H9 (cell line): ENCODE results near the gene EXOG. TPM values are rescaled to one million over a fixed set of nuclear protein-coding genes. Genes with fewer than 3 reads are reported as not detected.
A peak's percentile ranks its signal among the peaks of the same experiment; 100 is the strongest.

Experiments used
- DNase-seq: peaks from one replicate; pipeline ENCODE4 v3.0.0-alpha.2; 2017
- H2AFZ ChIP-seq: one replicate; pipeline ENCODE4 v1.6.1; 2013; ENCODE audit warnings: mild to moderate bottlenecking, low read length, control low read depth, moderate library complexity
- H2AK5ac ChIP-seq: 2 replicates; pipeline ENCODE4 v1.6.1; 2013; ENCODE audit warnings: low read length, control low read depth, mixed read lengths; ENCODE audit not compliant: insufficient read length
- H2BK120ac ChIP-seq: one replicate; pipeline ENCODE4 v1.6.1; 2013; ENCODE audit warnings: low read depth, mild to moderate bottlenecking, low read length, control low read depth, inconsistent platforms; ENCODE audit not compliant: poor library complexity, severe bottlenecking
- H2BK12ac ChIP-seq: 2 replicates; pipeline ENCODE4 v1.6.1; 2013; ENCODE audit warnings: low read length, control low read depth, mixed read lengths, low read depth; ENCODE audit not compliant: insufficient read length
- H2BK15ac ChIP-seq: 2 replicates; pipeline ENCODE4 v1.6.1; 2013; ENCODE audit warnings: low read depth, low read length, control low read depth
- H2BK20ac ChIP-seq: one replicate; pipeline ENCODE4 v1.6.1; 2013; ENCODE audit warnings: low read depth, mild to moderate bottlenecking, low read length, control low read depth, inconsistent platforms; ENCODE audit not compliant: poor library complexity, severe bottlenecking
- H2BK5ac ChIP-seq: 2 replicates; pipeline ENCODE4 v1.6.1; 2013; ENCODE audit warnings: low read length, control low read depth, mixed read lengths; ENCODE audit not compliant: insufficient read length
- H3K14ac ChIP-seq: 2 replicates; pipeline ENCODE4 v1.6.1; 2013; ENCODE audit warnings: low read length, control low read depth; ENCODE audit not compliant: insufficient read depth
- H3K18ac ChIP-seq: 2 replicates; pipeline ENCODE4 v1.6.1; 2013; ENCODE audit warnings: low read depth, mild to moderate bottlenecking, mixed read lengths, low read length, control low read depth; ENCODE audit not compliant: insufficient read length
- H3K23ac ChIP-seq: 2 replicates; pipeline ENCODE4 v1.6.1; 2013; ENCODE audit warnings: low read length, control low read depth, mixed read lengths, low read depth; ENCODE audit not compliant: insufficient read length
- H3K23me2 ChIP-seq: 2 replicates; pipeline ENCODE4 v1.6.1; 2013; ENCODE audit warnings: low read depth, mild to moderate bottlenecking, mixed read lengths, low read length, control low read depth; ENCODE audit not compliant: insufficient read length, poor library complexity, severe bottlenecking
- H3K27ac ChIP-seq: 2 replicates; pipeline ENCODE4 v1.5.1; 2013; ENCODE audit warnings: low read length, control low read depth, mixed read lengths, low read depth; ENCODE audit not compliant: insufficient read length
- H3K27me3 ChIP-seq: 2 replicates; pipeline ENCODE4 v1.6.1; 2013; ENCODE audit warnings: low read length, control low read depth, inconsistent platforms; ENCODE audit not compliant: insufficient read depth
- H3K4ac ChIP-seq: 2 replicates; pipeline ENCODE4 v1.6.1; 2013; ENCODE audit warnings: low read depth, mild to moderate bottlenecking, control low read depth, inconsistent platforms, low read length, moderate library complexity
- H3K4me1 ChIP-seq: 2 replicates; pipeline ENCODE4 v1.6.1; 2013; ENCODE audit warnings: low read length, control low read depth, inconsistent platforms; ENCODE audit not compliant: insufficient read depth
- H3K4me2 ChIP-seq: 2 replicates; pipeline ENCODE4 v1.6.1; 2013; ENCODE audit warnings: low read length, control low read depth, mixed read lengths; ENCODE audit not compliant: insufficient read length, insufficient read depth
- H3K56ac ChIP-seq: 2 replicates; pipeline ENCODE4 v1.6.1; 2013; ENCODE audit warnings: low read depth, mild to moderate bottlenecking, mixed read lengths, low read length, control low read depth; ENCODE audit not compliant: insufficient read length
- H3K79me1 ChIP-seq: 2 replicates; pipeline ENCODE4 v1.6.1; 2013; ENCODE audit warnings: low read depth, mild to moderate bottlenecking, moderate library complexity, low read length, control low read depth, inconsistent platforms; ENCODE audit not compliant: insufficient read depth, poor library complexity, severe bottlenecking
- H3K79me2 ChIP-seq: 2 replicates; pipeline ENCODE4 v1.6.1; 2013; ENCODE audit warnings: low read length, control low read depth, inconsistent platforms; ENCODE audit not compliant: insufficient read depth
- H3K9ac ChIP-seq: 2 replicates; pipeline ENCODE4 v1.6.1; 2013; ENCODE audit warnings: low read length, control low read depth, mixed read lengths; ENCODE audit not compliant: insufficient read length; ENCODE audit errors: extremely low read depth
- H3K9me3 ChIP-seq: one replicate; pipeline ENCODE4 v1.6.1; 2013; ENCODE audit warnings: low read depth, low read length, inconsistent platforms; ENCODE audit not compliant: control insufficient read depth
- H3T11ph ChIP-seq: one replicate; pipeline ENCODE4 v1.6.1; 2013; ENCODE audit warnings: mild to moderate bottlenecking, low read length, control low read depth, inconsistent platforms
- H4K20me1 ChIP-seq: one replicate; pipeline ENCODE4 v1.6.1; 2013; ENCODE audit not compliant: control insufficient read depth, insufficient read length, insufficient read depth
- H4K5ac ChIP-seq: 2 replicates; pipeline ENCODE4 v1.6.1; 2013; ENCODE audit warnings: low read depth, mild to moderate bottlenecking, mixed read lengths, low read length, control low read depth; ENCODE audit not compliant: insufficient read length
- H4K8ac ChIP-seq: replicated peaks from 2 replicates; pipeline ENCODE4 v1.6.1; 2013; ENCODE audit warnings: low read length, control low read depth, mixed read lengths, low read depth; ENCODE audit not compliant: insufficient read length
- H4K91ac ChIP-seq: 2 replicates; pipeline ENCODE4 v1.6.1; 2013; ENCODE audit warnings: low read depth, mild to moderate bottlenecking, moderate library complexity, mixed read lengths, low read length, control low read depth; ENCODE audit not compliant: insufficient read length
- H3K27ac Mint-ChIP-seq, 3 experiments: 2 replicates in 2 of 3; 3 replicates in 1 of 3; pipeline ENCODE4 v1.8.0; 2020 to 2021; ENCODE audit warnings: mixed read lengths in 3 of 3, mild to moderate bottlenecking in 1 of 3, moderate library complexity in 1 of 3
- H3K27me3 Mint-ChIP-seq: 2 replicates; pipeline ENCODE4 v1.8.0; 2021; ENCODE audit warnings: low read depth, mild to moderate bottlenecking, moderate library complexity, mixed read lengths
- H3K36me3 Mint-ChIP-seq, 3 experiments: 2 replicates in 2 of 3; 3 replicates in 1 of 3; pipeline ENCODE4 v1.8.0; 2020 to 2021; ENCODE audit warnings: low read depth in 3 of 3, mixed read lengths in 3 of 3; ENCODE audit not compliant: insufficient read depth in 1 of 3
- H3K4me1 Mint-ChIP-seq, 2 experiments: 2 replicates each; pipeline ENCODE4 v1.8.0; 2020; ENCODE audit warnings: mixed read lengths in 2 of 2
- H3K4me3 Mint-ChIP-seq, 2 experiments: 2 replicates in 1 of 2; 3 replicates in 1 of 2; pipeline ENCODE4 v1.8.0; 2020 to 2021; ENCODE audit warnings: mild to moderate bottlenecking in 2 of 2, mixed read lengths in 2 of 2, moderate library complexity in 1 of 2
- H3K9me3 Mint-ChIP-seq, 2 experiments: 2 replicates in 1 of 2; 3 replicates in 1 of 2; pipeline ENCODE4 v1.8.0; 2020; ENCODE audit warnings: mild to moderate bottlenecking in 2 of 2, mixed read lengths in 2 of 2, moderate library complexity in 1 of 2
- WGBS: extraction: QIAGEN DNeasy Blood & Tissue Kit; methylation state at CpG from one replicate; pipeline ENCODE4 v1.1.7; 2013; ENCODE audit warnings: missing lambda C conversion rate, low lambda C conversion rate, mixed read lengths; ENCODE audit not compliant: insufficient read length; ENCODE audit errors: extremely low coverage; 5-methylcytosine and 5-hydroxymethylcytosine counted together
- total RNA-seq: library from RNA; stranded (reverse); gene quantifications from 2 replicates; pipeline ENCODE4 v1.2.1, GENCODE V29; 2021
- TF ChIP-seq, protein P1 (sequence below): fragments of 200-600 bp; sonication (generic); conservative IDR thresholded peaks from 3 replicates; pipeline ENCODE4 v1.8.0; 2021; ENCODE audit warnings: antibody characterized with exemption, mild to moderate bottlenecking

EXOG gene
- total RNA-seq, 1 experiment from 2014 or later, result 14.1 TPM

DNA sequence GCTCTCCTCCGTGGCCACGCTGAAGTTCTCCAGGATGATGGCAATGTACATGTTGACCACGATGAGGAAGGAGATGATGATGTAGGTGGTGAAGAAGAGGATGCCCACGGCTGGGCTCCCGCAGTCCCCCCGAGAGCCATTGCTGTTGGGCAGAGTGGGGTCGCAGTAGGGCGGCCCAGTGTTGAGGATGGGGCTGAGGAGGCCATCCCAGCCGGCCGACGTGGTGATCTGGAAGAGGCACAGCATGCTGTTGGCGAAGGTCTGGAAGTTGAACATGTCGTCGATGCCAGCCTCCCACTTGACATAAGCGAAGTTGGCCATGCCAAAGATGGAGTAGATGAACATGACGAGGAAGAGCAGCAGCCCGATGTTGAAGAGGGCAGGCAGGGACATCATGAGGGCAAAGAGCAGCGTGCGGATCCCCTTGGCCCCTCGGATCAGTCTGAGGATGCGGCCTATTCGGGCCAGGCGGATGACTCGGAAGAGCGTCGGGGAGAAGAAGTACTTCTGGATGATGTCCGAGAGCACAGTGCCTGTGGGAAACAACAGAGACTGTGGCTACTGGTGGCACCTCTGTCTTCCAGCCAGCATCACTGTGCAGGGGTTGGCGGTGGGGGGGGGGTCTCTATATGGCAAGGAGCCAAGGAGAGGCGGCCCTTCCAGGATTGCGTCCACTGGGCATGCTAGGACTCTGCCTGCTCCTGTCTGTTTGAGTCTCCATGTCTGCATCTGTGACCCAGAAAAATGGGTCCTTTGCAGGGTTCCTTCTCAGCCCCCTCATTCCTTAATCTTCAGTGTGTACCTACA lies 55.1 kb downstream of the EXOG start:
- Histone ChIP-seq H2BK15ac (no peak overlapping the region), H3K4me1 (no peaks in the 10 kb centered on the region; the same call in 1 of the 2 replicates), H4K20me1 (no peaks in the 10 kb centered on the region), H3K79me1 (no peaks in the 10 kb centered on the region), H3K18ac (no peak overlapping the region), H3T11ph (no peak overlapping the region), H3K27ac (no peak overlapping the region), H3K14ac (no peak overlapping the region), H2BK120ac (no peak overlapping the region), H3K56ac (no peak overlapping the region), H2BK5ac (no peak overlapping the region), H2AFZ (no peak overlapping the region), H3K79me2 (no peaks in the 10 kb centered on the region), H4K5ac (no peak overlapping the region), H2BK20ac (no peak overlapping the region), H3K9me3 (no peaks in the 10 kb centered on the region), H3K4ac (no peak overlapping the region), H3K4me2 (no peak overlapping the region), H2AK5ac (no peak overlapping the region), H3K9ac (no peak overlapping the region), H4K91ac (no peak overlapping the region), H4K8ac (no peak overlapping the region), H3K23me2 (no peaks in the 10 kb centered on the region), H3K27me3 (no peaks in the 10 kb centered on the region), H2BK12ac (no peak overlapping the region), H3K23ac (no peak overlapping the region)
- Mint-ChIP-seq H3K9me3 (peaks cover 3 to 4% of the 10 kb centered on the region in 2 experiments; a peak in 2 of 5 replicates), H3K36me3 (peaks cover 15 to 28% (median 26%) of the 10 kb centered on the region in 3 experiments), H3K27ac (no peak overlapping the region), H3K27me3 (peaks cover 6% of the 10 kb centered on the region), H3K4me3 (no peak overlapping the region), H3K4me1 (peaks cover 12 to 13% of the 10 kb centered on the region in 2 experiments)
- no CpG with 5 or more reads among the region's 30 CpGs for WGBS
- peak; percentile 15 for DNase-seq
- TF ChIP-seq, protein P1, sequence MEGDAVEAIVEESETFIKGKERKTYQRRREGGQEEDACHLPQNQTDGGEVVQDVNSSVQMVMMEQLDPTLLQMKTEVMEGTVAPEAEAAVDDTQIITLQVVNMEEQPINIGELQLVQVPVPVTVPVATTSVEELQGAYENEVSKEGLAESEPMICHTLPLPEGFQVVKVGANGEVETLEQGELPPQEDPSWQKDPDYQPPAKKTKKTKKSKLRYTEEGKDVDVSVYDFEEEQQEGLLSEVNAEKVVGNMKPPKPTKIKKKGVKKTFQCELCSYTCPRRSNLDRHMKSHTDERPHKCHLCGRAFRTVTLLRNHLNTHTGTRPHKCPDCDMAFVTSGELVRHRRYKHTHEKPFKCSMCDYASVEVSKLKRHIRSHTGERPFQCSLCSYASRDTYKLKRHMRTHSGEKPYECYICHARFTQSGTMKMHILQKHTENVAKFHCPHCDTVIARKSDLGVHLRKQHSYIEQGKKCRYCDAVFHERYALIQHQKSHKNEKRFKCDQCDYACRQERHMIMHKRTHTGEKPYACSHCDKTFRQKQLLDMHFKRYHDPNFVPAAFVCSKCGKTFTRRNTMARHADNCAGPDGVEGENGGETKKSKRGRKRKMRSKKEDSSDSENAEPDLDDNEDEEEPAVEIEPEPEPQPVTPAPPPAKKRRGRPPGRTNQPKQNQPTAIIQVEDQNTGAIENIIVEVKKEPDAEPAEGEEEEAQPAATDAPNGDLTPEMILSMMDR, result no peak
